H1 (cell line): ENCODE measurements around the gene TBC1D22B. TPM values are rescaled to one million over a fixed set of nuclear protein-coding genes. Genes with fewer than 3 reads are reported as not detected.

ENCODE experiments used
- CTCF ChIA-PET: fragments of 300-600 bp; sonication (Branson Sonifier 250); formaldehyde crosslinking; loops from one replicate; lab custom pipeline; 2021; ENCODE audit not compliant: partially characterized antibody; lab: Charles Lee
- POLR2A ChIA-PET: fragments of 300-600 bp; sonication (Branson Sonifier 250); formaldehyde crosslinking; loops from one replicate; lab custom pipeline; 2021; ENCODE audit warnings: inconsistent platforms; ENCODE audit not compliant: partially characterized antibody; lab: Charles Lee
- DNase-seq, 2 experiments: peaks; one replicate each; pipeline versions ENCODE4 v3.0.0 to v3.0.0-alpha.2; 2010 to 2022; ENCODE audit warnings: low spot score in 2 of 2, low read depth in 1 of 2, mixed read lengths in 1 of 2
- FAIRE-seq: peaks from 2 replicates; lab custom pipeline; 2011; peaks lifted over from hg19 to GRCh38; lab: Jason Lieb, UNC
- H2AFZ ChIP-seq: 2 replicates; pipeline ENCODE4 v1.8.1; 2012; ENCODE audit warnings: low read length, inconsistent platforms
- H2AK5ac ChIP-seq: 2 replicates; pipeline ENCODE4 v1.6.1; 2013; ENCODE audit warnings: low read depth, low read length
- H2BK120ac ChIP-seq: replicated peaks from 2 replicates; pipeline ENCODE3; 2013; ENCODE audit warnings: low read depth, low read length, inconsistent platforms
- H2BK12ac ChIP-seq: 2 replicates; pipeline ENCODE4 v1.6.1; 2013; ENCODE audit warnings: low read depth, low read length
- H2BK15ac ChIP-seq: 2 replicates; pipeline ENCODE4 v1.6.1; 2013; ENCODE audit warnings: low read length
- H2BK20ac ChIP-seq: 2 replicates; pipeline ENCODE4 v1.6.1; 2013; ENCODE audit warnings: low read length
- H2BK5ac ChIP-seq: 2 replicates; pipeline ENCODE4 v1.6.1; 2013; ENCODE audit warnings: low read depth, low read length
- H3K14ac ChIP-seq: 2 replicates; pipeline ENCODE4 v1.6.1; 2013; ENCODE audit warnings: inconsistent platforms; ENCODE audit not compliant: insufficient read length
- H3K18ac ChIP-seq: 2 replicates; pipeline ENCODE4 v1.6.1; 2013; ENCODE audit warnings: low read length; ENCODE audit errors: extremely low read depth
- H3K23ac ChIP-seq: 2 replicates; pipeline ENCODE4 v1.6.1; 2013; ENCODE audit warnings: inconsistent platforms; ENCODE audit not compliant: insufficient read length
- H3K23me2 ChIP-seq: 2 replicates; pipeline ENCODE4 v1.6.1; 2013; ENCODE audit warnings: low read depth, low read length
- H3K27ac ChIP-seq: 2 replicates; pipeline ENCODE4 v1.6.1; 2011; ENCODE audit warnings: low read depth, low read length, inconsistent platforms
- H3K27me3 ChIP-seq, 4 experiments: replicated peaks in 1 of 4; 1 replicate in 1 of 4; 2 replicates in 3 of 4; pipeline versions ENCODE4 v1.6.1 to v1.8.1; 2011 to 2013; ENCODE audit warnings: low read length in 3 of 4, mild to moderate bottlenecking in 3 of 4, inconsistent platforms in 2 of 4, mixed read lengths in 2 of 4, moderate library complexity in 1 of 4; ENCODE audit not compliant: control insufficient read depth in 3 of 4, insufficient read depth in 3 of 4; ENCODE audit errors: extremely low read depth in 1 of 4
- H3K36me3 ChIP-seq, 4 experiments: 2 replicates each; pipeline versions ENCODE4 v1.6.1 to v1.8.1; 2011 to 2013; ENCODE audit warnings: mild to moderate bottlenecking in 4 of 4, low read length in 3 of 4, moderate library complexity in 2 of 4, control low read depth in 1 of 4, inconsistent platforms in 1 of 4; ENCODE audit not compliant: insufficient read depth in 4 of 4, control insufficient read depth in 2 of 4
- H3K4ac ChIP-seq: replicated peaks from 2 replicates; pipeline ENCODE3; 2013; ENCODE audit warnings: low read length, low read depth, mixed read lengths, inconsistent platforms; ENCODE audit not compliant: insufficient read length
- H3K4me1 ChIP-seq, 4 experiments: replicated peaks in 1 of 4; 1 replicate in 1 of 4; 2 replicates in 3 of 4; pipeline versions ENCODE4 v1.6.1 to v1.8.1; 2011 to 2013; ENCODE audit warnings: low read length in 3 of 4, inconsistent platforms in 2 of 4, mixed read lengths in 1 of 4; ENCODE audit not compliant: insufficient read depth in 4 of 4, control insufficient read depth in 3 of 4
- H3K4me2 ChIP-seq, 2 experiments: 2 replicates each; pipeline versions ENCODE4 v1.6.1 to v1.8.1; 2011 to 2013; ENCODE audit warnings: low read depth in 2 of 2, low read length in 2 of 2, control low read depth in 1 of 2, inconsistent platforms in 1 of 2, mild to moderate bottlenecking in 1 of 2; ENCODE audit not compliant: insufficient read depth in 1 of 2
- H3K4me3 ChIP-seq, 4 experiments: fragments of 200-600, 300-600 bp in 1 of 4; sonication (generic), shearing (Covaris generic), sonication (Bioruptor Twin) in 1 of 4; 2 replicates each; pipeline versions ENCODE4 v1.5.1 to v1.8.1; 2011 to 2016; ENCODE audit warnings: low read length in 4 of 4, low read depth in 3 of 4, control low read depth in 2 of 4, inconsistent platforms in 2 of 4, mild to moderate bottlenecking in 2 of 4, mixed read lengths in 1 of 4, moderate library complexity in 1 of 4; ENCODE audit not compliant: insufficient read depth in 2 of 4; ENCODE audit errors: extremely low read depth in 1 of 4
- H3K56ac ChIP-seq: replicated peaks from 2 replicates; pipeline ENCODE3; 2013; ENCODE audit warnings: low read depth, mild to moderate bottlenecking, mixed read lengths, low read length, inconsistent platforms; ENCODE audit not compliant: insufficient read length
- H3K79me1 ChIP-seq: 2 replicates; pipeline ENCODE4 v1.6.1; 2013; ENCODE audit warnings: low read depth, low read length, control low read depth
- H3K79me2 ChIP-seq, 2 experiments: 2 replicates each; pipeline versions ENCODE4 v1.6.1 to v1.8.1; 2012 to 2013; ENCODE audit warnings: low read length in 2 of 2, mild to moderate bottlenecking in 2 of 2, inconsistent platforms in 1 of 2; ENCODE audit not compliant: insufficient read depth in 2 of 2, control insufficient read depth in 1 of 2
- H3K9ac ChIP-seq, 4 experiments: replicated peaks in 1 of 4; 1 replicate in 1 of 4; 2 replicates in 3 of 4; pipeline versions ENCODE4 v1.6.1 to v1.8.1; 2011 to 2013; ENCODE audit warnings: low read depth in 3 of 4, low read length in 3 of 4, control low read depth in 2 of 4, mild to moderate bottlenecking in 2 of 4, moderate library complexity in 2 of 4, inconsistent platforms in 1 of 4; ENCODE audit errors: extremely low read depth in 1 of 4
- H3K9me3 ChIP-seq, 2 experiments: 2 replicates each; pipeline versions ENCODE4 v1.6.1 to v1.8.1; 2012 to 2013; ENCODE audit warnings: mild to moderate bottlenecking in 2 of 2, moderate library complexity in 2 of 2, control low read depth in 1 of 2, inconsistent platforms in 1 of 2, low read depth in 1 of 2, low read length in 1 of 2, mixed read lengths in 1 of 2; ENCODE audit not compliant: insufficient read depth in 2 of 2
- H4K20me1 ChIP-seq, 2 experiments: replicated peaks in 1 of 2; 2 replicates each; pipeline versions ENCODE3 to v1.8.1; 2011 to 2013; ENCODE audit warnings: inconsistent platforms in 2 of 2, low read length in 2 of 2, mild to moderate bottlenecking in 1 of 2; ENCODE audit not compliant: insufficient read depth in 2 of 2, control insufficient read depth in 1 of 2
- H4K5ac ChIP-seq: 2 replicates; pipeline ENCODE4 v1.6.1; 2013; ENCODE audit warnings: low read length, low read depth, mixed read lengths, inconsistent platforms; ENCODE audit not compliant: insufficient read length
- H4K8ac ChIP-seq: 2 replicates; pipeline ENCODE4 v1.8.0; 2013; ENCODE audit warnings: mild to moderate bottlenecking, moderate library complexity, low read length, inconsistent platforms; ENCODE audit not compliant: insufficient read depth; ENCODE audit errors: extremely low read depth
- H4K91ac ChIP-seq: replicated peaks from 2 replicates; pipeline ENCODE3; 2013; ENCODE audit warnings: low read length, mixed read lengths, inconsistent platforms; ENCODE audit not compliant: insufficient read length
- MAFK ChIP-seq: IDR thresholded peaks from 2 replicates; pipeline ENCODE4 v1.6.1; 2012; ENCODE audit warnings: low read depth, mild to moderate bottlenecking, improper control_type of control experiment, low read length
- POLR2AphosphoS5 ChIP-seq: IDR thresholded peaks from 2 replicates; pipeline ENCODE4 v1.6.1; 2011; ENCODE audit warnings: low read depth, low read length
- SUZ12 ChIP-seq: fragments of 200-600 bp; sonication (generic); IDR thresholded peaks from 2 replicates; pipeline ENCODE4 v1.6.1; 2012; ENCODE audit warnings: mild to moderate bottlenecking, inconsistent platforms, low read length, moderate library complexity, mixed read lengths
- WGBS, 2 experiments: shearing (Covaris generic) in 1 of 2; methylation state at CpG; one replicate each; pipeline versions ENCODE4 v1.1.6 to v1.1.7; 2013 to 2015; ENCODE audit warnings: low lambda C conversion rate in 2 of 2, mixed read lengths in 2 of 2, inconsistent platforms in 1 of 2, low coverage in 1 of 2, missing lambda C conversion rate in 1 of 2; ENCODE audit not compliant: insufficient replicate concordance in 2 of 2, insufficient coverage in 1 of 2, insufficient read length in 1 of 2; ENCODE audit errors: extremely low coverage in 1 of 2, missing lambda C conversion rate in 1 of 2; 5-methylcytosine and 5-hydroxymethylcytosine counted together
- polyA plus RNA-seq, 7 experiments: library from polyadenylated mRNA; depleted of rRNA in 3 of 7; stranded (reverse) in 5 of 7; unstranded in 2 of 7; fragments of >200 nt in 5 of 7; fragments of 200-250 nt in 2 of 7; gene quantifications; 1 replicate in 5 of 7; 2 replicates in 1 of 7; 4 replicates in 1 of 7; pipeline versions ENCODE4 v1.2.1 to v1.2.3, GENCODE V29; 2011 to 2013; ENCODE audit warnings: missing spikeins in 2 of 7, mixed read lengths in 2 of 7
- total RNA-seq: library from RNA; stranded (reverse); fragmentation: NEBNext Ultra II Directional; extraction: Animal tissue kit (Norgen Biotek cat#: 25700); gene quantifications from 2 replicates; pipeline ENCODE4 v1.2.1, GENCODE V29; 2021

TBC1D22B gene
- total and polyA plus RNA-seq, 2 of the 8 experiments (the other 6 are each of a cell fraction or from before 2014, with no cell fraction given) = 10.1 to 17.4 TPM

DNA sequence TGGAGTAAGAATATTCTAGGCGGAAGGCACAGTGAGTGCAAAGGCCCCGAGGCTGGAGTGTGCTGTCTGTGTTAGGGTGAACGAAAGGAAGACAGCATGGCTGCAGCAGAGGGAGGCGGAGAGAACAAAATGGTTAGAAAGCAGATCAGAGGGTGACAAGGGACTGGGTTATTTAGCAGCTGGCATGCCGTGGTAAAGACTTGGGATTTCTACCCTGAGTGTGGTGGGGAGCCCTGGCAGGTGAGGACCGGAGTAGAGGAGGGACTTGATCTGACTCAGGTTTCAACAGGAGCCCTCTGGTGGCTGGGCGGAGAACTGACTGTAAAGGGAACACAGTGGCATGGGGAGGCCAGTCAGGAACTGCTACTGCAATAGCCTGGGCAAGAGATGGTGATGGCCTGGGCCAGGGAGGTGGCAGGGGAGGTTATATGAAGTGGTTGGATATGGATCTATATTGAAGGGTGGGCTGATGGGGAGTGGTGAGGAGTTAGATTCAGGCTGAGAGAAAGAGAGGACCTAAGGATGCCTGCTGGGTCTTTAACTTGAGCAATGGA lies 49.6 kb upstream of the TBC1D22B start:
- WGBS, 2 experiments = 59% methylated on average over 7 of the region's 7 CpGs; no CpG with 5 or more reads in 1 of the 2 experiments
- peaks cover 0 to 2% of the 10 kb centered on the region in 2 experiments for H4K20me1 ChIP-seq
- H3K56ac ChIP-seq = no peak overlapping the region
- no peak for FAIRE-seq
- no peak overlapping the region for H2BK5ac ChIP-seq
- peak overlapping the region; percentile 74 for H2AFZ ChIP-seq
- H3K9ac ChIP-seq = no peak overlapping the region
- H3K27me3 ChIP-seq = no peaks in the 10 kb centered on the region
- H3K4ac ChIP-seq = no peak overlapping the region
- H3K4me1 ChIP-seq = no peaks in the 10 kb centered on the region; a peak in 1 of 7 replicates
- POLR2A ChIA-PET = interaction anchor here (0.6 to 1.2 kb wide), 6 partner anchors 14 to 178 kb away, joined by 3 to 4 read pairs (median 3); no protein-coding TSS in a partner anchor
- no peaks in the 10 kb centered on the region for H3K36me3 ChIP-seq
- no peak overlapping the region for H3K27ac ChIP-seq
- H3K79me1 ChIP-seq = no peaks in the 10 kb centered on the region
- no peak overlapping the region for H3K4me2 ChIP-seq
- H2BK15ac ChIP-seq = no peak overlapping the region; the same call in 1 of the 2 replicates
- no peak overlapping the region for H4K91ac ChIP-seq
- peaks cover 5% of the 10 kb centered on the region; the same call in 1 of the 2 replicates for H3K23me2 ChIP-seq
- H3K79me2 ChIP-seq = no peaks in the 10 kb centered on the region
- H2BK12ac ChIP-seq = no peak overlapping the region
- CTCF ChIA-PET = interaction anchor here (0.7 to 34.9 kb wide), 29 partner anchors 8 to 439 kb away, joined by 3 to 866 read pairs (median 5); no protein-coding TSS in a partner anchor
- no peak overlapping the region for H4K5ac ChIP-seq
- no peaks in the 10 kb centered on the region for H3K9me3 ChIP-seq
- H2BK120ac ChIP-seq = no peak overlapping the region
- peak overlapping the region; percentile 83; the same call in 1 of the 2 replicates for H2BK20ac ChIP-seq
- no peak overlapping the region for H3K18ac ChIP-seq
- no peak overlapping the region for H3K14ac ChIP-seq
- no peak overlapping the region for H3K4me3 ChIP-seq
- peak; percentile 87 to 97 for DNase-seq
- no peak overlapping the region for H4K8ac ChIP-seq
- no peak overlapping the region for H2AK5ac ChIP-seq
- H3K23ac ChIP-seq = no peak overlapping the region
- TF ChIP-seq SUZ12 = no peak
- no peak for TF ChIP-seq POLR2AphosphoS5
- no peak for TF ChIP-seq MAFK
